H7 (cell line): Measurements from ENCODE around the gene ACTR1B. TPM values are rescaled to one million over a fixed set of nuclear protein-coding genes. Genes with fewer than 3 reads are reported as not detected.
A peak's percentile ranks its signal among the peaks of the same experiment; 100 is the strongest.
"Not testable (repeated sequence)": the region's sequence is repeated elsewhere in the genome, so short reads cannot be mapped to it uniquely, and the experiment has no call there.

Experiments used
- DNase-seq: peaks from one replicate; pipeline ENCODE4 v3.0.0; 2012
- H3K27me3 ChIP-seq: 2 replicates; pipeline ENCODE4 v1.6.0; 2011; ENCODE audit warnings: mild to moderate bottlenecking, low read length; ENCODE audit not compliant: control insufficient read depth, insufficient read depth
- H3K36me3 ChIP-seq: replicated peaks from 2 replicates; pipeline ENCODE4 v1.5.1; 2011; ENCODE audit warnings: low read length; ENCODE audit not compliant: control insufficient read depth, insufficient read depth
- H3K4me3 ChIP-seq: 2 replicates; pipeline ENCODE4 v1.5.1; 2011; ENCODE audit warnings: low read depth, mild to moderate bottlenecking, control low read depth, low read length, moderate library complexity; ENCODE audit not compliant: insufficient read depth
- total RNA-seq: library from RNA; depleted of rRNA; stranded (reverse); fragments of >200 nt; shearing (Covaris generic); gene quantifications from 2 replicates; pipeline ENCODE4 v1.2.3, GENCODE V29; 2014

ACTR1B gene
- total RNA-seq, 1 experiment from 2014 or later, result 49.7 TPM

DNA sequence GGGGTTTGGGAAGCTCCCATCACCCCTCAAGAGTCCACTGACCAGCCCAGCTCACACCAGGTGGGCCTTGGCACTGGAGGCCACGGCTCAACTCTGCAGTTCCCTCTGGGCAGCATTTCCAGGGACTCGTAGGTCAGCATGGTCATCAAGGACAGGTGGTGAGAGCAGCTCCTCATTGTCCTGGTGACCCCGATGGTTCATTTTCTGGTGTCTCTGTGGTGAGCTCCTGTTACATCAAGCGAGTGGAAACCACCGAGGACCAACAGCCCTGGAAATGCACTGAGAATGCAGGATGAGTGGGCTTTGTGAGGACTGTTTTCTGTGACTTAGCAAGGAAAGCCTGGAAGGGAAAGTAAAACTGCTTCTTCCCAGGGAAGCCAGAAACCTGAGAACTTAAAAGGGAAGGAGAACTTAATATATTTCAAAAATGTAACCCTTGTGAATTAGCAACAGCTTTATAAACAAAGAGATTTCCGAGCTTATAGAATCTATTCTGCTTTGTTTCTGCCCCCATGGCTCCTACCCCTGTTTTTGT is 8.8 kb upstream of the ACTR1B start:
- H3K27me3 ChIP-seq, H3K4me3 ChIP-seq, DNase-seq, H3K36me3 ChIP-seq: not testable (repeated sequence)

DNA sequence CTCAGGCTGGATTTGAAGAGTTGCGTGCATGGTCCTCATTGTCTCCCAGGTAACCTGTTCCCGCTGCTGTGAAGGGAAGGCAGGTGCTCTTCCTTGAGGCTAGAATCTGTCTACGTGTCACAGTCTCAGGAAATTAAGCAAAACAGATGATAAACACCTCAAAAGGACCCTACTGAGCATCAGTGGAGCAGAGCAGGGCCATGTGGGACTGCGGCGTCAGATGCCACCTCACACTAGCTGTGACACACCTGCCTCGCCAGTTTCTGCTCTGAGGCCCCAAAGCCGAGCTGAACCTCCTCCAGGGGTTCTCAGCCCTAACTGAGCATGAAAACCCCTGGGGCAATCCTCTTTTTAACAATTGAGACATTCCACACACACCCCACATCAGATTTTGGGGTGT is 7.7 kb upstream of the ACTR1B start:
- H3K27me3 ChIP-seq, result no peaks in the 10 kb centered on the region
- no peaks in the 10 kb centered on the region for H3K36me3 ChIP-seq
- DNase-seq, result no peak
- no peak overlapping the region for H3K4me3 ChIP-seq

DNA sequence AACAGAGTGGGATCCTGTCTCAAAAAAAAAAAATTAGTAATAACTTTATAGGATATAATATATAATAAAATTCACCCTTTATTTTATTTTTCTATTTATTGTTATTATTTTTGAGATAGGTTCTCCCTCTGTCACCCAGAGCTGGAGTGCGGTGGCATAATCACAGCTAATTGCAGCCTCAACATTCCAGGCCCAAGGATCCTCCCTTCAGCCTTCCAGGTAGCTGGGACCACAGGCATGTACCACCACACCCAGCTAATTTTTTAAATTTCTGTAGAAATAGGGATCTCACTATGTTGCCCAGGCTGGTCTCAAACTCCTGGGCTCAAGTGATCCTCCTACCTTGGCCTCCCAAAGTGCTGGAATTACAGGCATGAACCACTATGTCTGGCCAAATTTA is 6.6 kb upstream of the ACTR1B start:
- H3K27me3 ChIP-seq, result no peaks in the 10 kb centered on the region
- H3K4me3 ChIP-seq, result no peak overlapping the region
- no peaks in the 10 kb centered on the region for H3K36me3 ChIP-seq
- DNase-seq, result no peak

DNA sequence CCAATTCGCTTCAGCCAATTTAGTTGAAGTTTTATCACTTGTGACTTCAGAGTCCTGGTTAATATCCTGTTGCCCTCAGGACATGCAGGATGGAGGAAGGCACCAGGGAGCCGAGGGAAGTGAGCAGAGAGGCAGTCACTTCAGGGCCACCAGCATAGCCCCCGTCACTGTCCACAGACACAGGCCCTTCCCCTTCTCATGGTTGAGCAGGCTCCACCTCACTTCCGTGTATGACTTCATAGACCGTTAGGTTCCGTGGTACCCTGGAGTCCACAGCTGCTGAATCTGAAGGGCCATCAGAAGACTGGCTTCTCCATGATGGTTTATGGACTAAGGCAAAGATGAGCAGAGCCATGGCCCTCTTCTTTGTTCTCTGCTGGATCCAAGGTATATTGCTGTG is 5.6 kb upstream of the ACTR1B start, which contains the start of gene C2orf92:
Gene C2orf92 (plus strand): TSS at position 266 of the 400 bp plus-strand sequence. CDS start 76 bp downstream, at position 342.
- DNase-seq, result no peak
- Histone ChIP-seq H3K4me3 (no peak within 1 kb of the TSS), H3K36me3 (no peaks in the 10 kb centered on the region), H3K27me3 (no peaks in the 10 kb centered on the region)

DNA sequence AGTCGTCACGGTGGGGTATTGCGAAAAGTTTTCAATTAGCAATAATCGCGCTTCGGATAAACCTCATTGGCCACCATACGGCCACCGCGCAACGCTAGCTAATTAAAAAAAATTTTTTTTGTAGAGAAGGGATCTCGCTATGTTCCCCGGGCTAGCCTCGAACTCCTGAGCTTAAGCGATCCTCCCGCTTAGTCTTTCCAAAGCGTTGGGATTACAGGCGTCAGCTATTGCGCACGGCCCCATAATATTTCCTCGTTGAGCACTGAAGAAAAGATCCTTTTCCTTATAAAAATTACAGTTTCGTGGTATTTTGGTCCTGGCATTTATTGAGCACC is 759 bp upstream of the ACTR1B start:
- no peak for DNase-seq
- Histone ChIP-seq H3K36me3 (no peaks in the 10 kb centered on the region; the same call in 1 of the 2 replicates), H3K4me3 (peak overlapping the region; percentile 60), H3K27me3 (no peaks in the 10 kb centered on the region)

DNA sequence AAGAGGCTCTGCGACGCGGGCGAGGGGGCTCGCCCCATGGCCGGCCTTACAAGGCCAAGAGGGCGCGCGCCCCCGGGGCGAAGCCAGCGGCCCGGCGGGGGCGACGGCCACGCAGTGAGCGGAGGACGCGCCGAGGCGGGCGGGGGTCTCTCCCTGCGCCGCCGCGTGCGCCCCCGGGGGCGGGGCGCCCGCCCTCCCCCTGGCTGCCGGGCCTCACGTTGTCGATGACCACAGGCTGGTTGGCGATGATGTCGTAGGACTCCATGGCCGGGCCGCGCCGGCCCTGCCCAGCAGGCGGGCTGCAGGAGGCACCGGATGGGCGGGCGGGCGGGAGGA is 250 bp downstream of the ACTR1B start:
- Histone ChIP-seq H3K27me3 (no peaks in the 10 kb centered on the region), H3K4me3 (peak overlapping the region; percentile 74), H3K36me3 (no peaks in the 10 kb centered on the region; the same call in 1 of the 2 replicates)
- peak; percentile 93 for DNase-seq

DNA sequence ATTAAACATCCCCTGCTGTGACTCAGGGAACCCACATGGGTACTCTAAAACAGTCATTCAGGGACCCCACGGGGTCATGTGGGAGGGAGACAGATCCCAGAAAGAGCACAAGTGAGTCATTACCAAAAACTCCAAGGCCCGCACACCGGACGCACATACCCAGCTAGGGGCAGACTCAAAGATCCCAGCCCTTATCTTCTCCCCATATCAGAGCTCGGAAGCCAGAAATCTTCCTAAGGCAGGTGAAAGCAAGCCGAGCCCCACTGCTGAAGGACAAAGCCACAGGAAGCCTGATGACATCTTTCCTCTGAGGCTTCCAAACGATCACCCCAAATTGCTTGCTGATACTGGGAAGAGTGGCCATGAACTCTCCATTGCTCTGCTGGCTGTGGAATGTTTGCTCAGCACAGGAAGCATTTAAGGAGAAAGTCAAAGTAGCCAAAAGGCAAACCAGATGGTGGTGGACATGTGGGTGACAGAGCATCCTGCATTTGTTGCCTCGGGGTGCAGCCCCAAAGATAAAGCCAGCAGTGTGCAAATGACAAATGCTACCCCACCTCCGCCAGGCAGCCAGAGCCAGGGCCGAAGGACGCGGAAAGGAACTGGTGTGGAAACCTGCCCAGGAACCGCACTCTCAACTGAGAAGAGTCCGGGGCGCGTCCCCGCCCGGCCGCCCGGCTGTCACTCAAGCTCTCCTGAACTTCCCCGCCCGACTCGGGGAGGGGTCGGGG is 784 bp downstream of the ACTR1B start:
- peaks cover 4% of the 10 kb centered on the region for H3K36me3 ChIP-seq
- peak overlapping the region; percentile 74 for H3K4me3 ChIP-seq
- H3K27me3 ChIP-seq, result no peaks in the 10 kb centered on the region
- DNase-seq, result peak; percentile 58

DNA sequence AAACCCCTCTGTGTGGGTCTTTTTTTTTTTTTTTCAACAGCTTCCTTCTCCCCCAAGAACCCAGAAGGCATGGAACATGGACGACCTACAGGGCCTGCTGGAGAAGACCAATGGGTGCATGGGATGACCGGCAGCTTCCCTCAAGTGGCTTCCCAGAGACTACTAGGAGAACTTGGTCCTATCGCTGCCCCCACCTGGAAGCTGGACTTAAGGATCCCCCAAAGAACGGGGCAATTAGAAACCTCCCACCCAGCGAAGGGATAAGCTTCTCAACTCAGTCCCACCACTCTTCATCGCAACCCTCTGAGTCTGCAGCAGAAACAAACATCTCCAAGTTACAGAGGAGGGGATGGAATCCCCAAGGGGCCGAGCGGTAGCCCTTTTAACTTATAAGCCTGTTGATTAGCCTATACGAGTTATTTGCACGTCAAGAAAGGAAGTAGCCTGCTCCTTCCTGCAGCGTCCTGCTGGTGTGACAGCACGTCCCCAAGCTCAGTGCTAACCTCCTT is 1.4 kb downstream of the ACTR1B start:
- H3K27me3 ChIP-seq, result no peaks in the 10 kb centered on the region
- H3K4me3 ChIP-seq, result peak overlapping the region; percentile 74
- peak; percentile 56 for DNase-seq
- H3K36me3 ChIP-seq, result peaks cover 5% of the 10 kb centered on the region

DNA sequence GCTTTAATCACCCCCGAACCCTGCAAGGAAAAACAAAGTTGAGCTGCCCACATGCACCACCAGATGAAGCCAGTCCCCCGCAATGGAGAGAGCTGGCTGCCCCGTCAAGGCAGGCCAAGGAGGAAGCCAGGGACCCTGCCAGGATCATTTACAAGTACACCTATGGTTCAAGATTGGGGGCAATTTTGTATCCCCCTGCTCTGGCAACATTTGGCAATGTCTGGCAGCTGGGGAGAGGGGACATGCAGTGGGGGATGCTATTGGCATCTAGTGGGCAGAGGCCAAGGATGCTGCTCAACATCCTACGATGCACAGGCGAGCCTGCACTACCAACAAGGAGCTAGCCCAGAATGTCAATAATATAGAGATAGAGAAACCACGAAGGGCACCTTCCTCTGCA is 1.9 kb downstream of the ACTR1B start:
- H3K36me3 ChIP-seq, result peaks cover 9% of the 10 kb centered on the region
- H3K27me3 ChIP-seq, result no peaks in the 10 kb centered on the region
- DNase-seq, result no peak
- no peak overlapping the region for H3K4me3 ChIP-seq

DNA sequence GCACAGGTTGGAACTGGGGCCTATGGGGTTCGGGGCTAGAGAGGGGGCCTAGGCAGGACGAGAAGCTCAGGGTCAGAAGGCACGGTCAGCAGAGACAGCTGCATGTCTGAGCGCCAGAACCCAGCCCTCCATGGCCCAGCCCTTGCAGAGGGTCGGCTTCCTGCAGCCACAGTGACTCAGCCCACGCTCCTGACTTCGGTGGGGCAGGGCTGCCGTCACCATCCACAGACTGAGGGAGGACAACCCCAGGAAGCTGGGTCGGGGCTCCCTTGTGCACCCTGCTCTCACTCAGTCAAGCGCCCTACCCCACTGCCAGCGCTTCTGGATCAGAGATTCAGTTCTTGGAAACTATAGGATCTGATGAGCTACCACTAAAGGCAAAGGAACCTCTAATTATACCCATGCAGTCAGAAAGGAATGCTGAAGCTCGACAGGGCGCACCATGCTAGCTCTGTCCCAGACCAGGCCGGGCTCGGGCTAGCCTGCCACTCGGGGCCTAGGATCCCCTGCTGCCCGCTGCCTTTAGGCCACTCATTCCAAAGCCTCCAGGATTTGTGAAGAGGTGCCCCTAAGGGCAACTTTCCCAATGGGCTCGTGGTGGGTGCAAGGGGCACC is 3.0 kb downstream of the ACTR1B start:
- Histone ChIP-seq H3K4me3 (no peak overlapping the region), H3K36me3 (peaks cover 11% of the 10 kb centered on the region), H3K27me3 (no peaks in the 10 kb centered on the region)
- DNase-seq, result no peak

DNA sequence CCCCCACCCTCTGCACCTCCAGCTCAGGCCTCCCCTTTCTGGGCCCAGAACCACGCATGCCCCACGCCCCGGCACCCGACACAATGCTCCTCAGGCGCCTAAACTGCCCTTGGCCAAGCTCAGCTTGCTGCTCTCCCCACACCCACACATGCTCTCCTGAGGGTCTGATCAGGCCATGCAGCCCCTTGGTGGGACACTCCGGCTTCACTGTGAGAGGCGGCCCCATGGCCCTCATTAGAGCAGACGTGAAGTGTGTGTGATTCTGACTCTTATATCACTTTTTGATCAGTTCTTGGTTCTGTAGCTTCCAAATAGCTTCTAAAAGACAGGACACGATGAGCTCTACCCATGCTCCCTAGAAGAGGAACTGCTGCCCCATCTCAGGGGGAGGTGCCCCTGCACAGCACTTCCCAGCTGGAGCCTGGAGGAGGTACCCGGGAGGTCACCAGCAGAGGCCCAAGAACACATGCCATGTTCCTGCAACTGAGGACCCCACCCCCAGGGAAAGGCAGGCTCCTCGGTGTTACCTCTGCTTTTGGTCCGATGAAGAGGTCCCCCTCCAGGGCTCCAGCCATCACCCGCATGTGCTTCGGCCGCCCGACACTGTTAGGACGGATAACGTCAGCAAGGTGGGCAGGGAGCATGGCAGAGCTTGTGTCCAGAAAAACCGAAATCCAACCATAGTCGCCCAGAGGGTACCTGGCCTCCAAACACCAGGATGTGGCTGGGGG is 3.6 kb downstream of the ACTR1B start:
- Histone ChIP-seq H3K4me3 (no peak overlapping the region), H3K36me3 (peaks cover 11% of the 10 kb centered on the region), H3K27me3 (no peaks in the 10 kb centered on the region)
- no peak for DNase-seq

DNA sequence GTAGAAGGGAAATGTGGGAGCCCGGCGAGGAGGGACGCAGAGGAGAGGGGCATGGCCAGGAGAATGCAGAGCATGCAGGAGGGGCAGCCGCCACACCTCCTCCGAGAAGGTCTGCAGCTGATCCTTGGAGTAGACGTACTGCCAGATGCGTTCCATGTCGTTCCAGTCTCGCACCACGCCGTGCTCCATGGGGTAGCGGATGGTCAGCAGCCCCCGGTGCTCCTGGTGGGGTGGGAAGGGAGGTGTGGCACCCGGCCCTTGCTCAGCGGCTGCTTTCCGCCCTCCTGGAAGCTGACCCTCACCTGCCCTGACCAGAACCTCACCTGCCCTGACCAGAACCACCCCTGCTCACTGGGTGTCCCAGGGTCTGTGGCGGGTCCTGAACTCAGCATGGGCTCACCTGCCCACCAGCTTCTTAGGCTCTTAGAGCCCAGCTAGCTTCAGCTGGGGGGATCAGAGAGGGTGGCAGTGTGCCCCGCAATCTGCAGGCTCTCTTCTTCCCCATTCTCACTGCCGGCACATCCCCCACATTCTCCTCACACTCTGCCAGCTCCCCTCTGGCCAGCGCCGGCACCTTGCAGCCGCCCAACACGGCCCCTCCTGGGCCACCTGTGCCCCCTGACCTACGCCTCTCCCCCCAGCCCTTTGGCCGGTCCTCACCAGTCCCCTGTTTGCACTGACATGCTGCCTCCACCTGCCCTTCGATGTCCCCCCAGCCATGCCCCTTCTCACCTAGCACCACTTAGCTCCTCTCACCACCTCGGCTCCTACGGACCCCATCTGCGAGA is 4.4 kb downstream of the ACTR1B start:
- Histone ChIP-seq H3K4me3 (no peak overlapping the region), H3K36me3 (peaks cover 11% of the 10 kb centered on the region), H3K27me3 (no peaks in the 10 kb centered on the region)
- DNase-seq, result no peak

DNA sequence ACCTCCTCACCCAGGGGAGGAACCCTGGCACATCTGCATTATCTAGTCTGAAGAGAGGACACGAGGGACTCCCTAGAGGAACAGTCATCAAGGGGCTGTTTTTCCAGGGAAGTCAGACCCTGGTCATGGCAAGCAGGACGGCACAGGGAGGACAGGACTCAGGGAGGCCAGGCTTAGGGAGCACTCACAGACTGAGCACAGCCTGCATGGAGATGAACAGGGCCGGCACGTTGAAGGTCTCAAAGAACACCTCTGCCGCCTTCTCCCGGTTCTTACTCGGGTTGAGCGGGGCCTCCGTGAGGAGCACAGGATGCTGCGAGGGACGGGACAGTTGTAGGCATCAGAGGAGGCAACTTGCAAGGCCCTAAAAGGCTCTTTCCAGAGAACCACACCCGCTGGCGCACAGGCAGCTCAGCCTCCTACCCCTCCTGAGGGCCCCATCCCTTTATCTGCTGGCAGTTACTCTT is 5.1 kb downstream of the ACTR1B start:
- DNase-seq, result peak; percentile 23
- Histone ChIP-seq H3K36me3 (peaks cover 11% of the 10 kb centered on the region), H3K27me3 (no peaks in the 10 kb centered on the region), H3K4me3 (no peak overlapping the region)
